HL-60 (cell line): ENCODE results near the gene CNST.
A peak's percentile ranks its signal among the peaks of the same experiment; 100 is the strongest.

Experiments used
- DNase-seq, 2 experiments: peaks; one replicate each; pipeline ENCODE4 v3.0.0-alpha.2; 2010 to 2020; ENCODE audit warnings: low read depth in 1 of 2, low spot score in 1 of 2
- H3K27ac ChIP-seq: fragments of 250-450 bp; sonication (Bioruptor Pico); replicated peaks from 2 replicates; pipeline ENCODE4 v1.5.1; 2020; ENCODE audit warnings: mild to moderate bottlenecking, moderate library complexity
- H3K27me3 ChIP-seq: fragments of 250-450 bp; sonication (Bioruptor Pico); 2 replicates; pipeline ENCODE4 v1.5.1; 2021; ENCODE audit warnings: mild to moderate bottlenecking, moderate library complexity; ENCODE audit not compliant: insufficient read depth, poor library complexity, severe bottlenecking
- H3K4me3 ChIP-seq: replicated peaks from 2 replicates; pipeline ENCODE4 v1.5.1; 2011; ENCODE audit warnings: mild to moderate bottlenecking, control low read depth, low read length; ENCODE audit not compliant: insufficient read depth
- CTCF ChIP-seq: IDR thresholded peaks from one replicate; pipeline ENCODE4 v1.5.1; 2011; ENCODE audit warnings: low read length, control low read depth, inconsistent platforms; ENCODE audit not compliant: insufficient read depth
- GABPA ChIP-seq: IDR thresholded peaks from 2 replicates; pipeline ENCODE4 v1.6.1; 2012; ENCODE audit warnings: low read depth
- POLR2AphosphoS5 ChIP-seq: IDR thresholded peaks from 2 replicates; pipeline ENCODE4 v1.6.1; 2012; ENCODE audit warnings: low read depth
- REST ChIP-seq: IDR thresholded peaks from 2 replicates; pipeline ENCODE4 v1.6.1; 2012; ENCODE audit warnings: low read depth; ENCODE audit not compliant: insufficient replicate concordance
- SPI1 ChIP-seq: IDR thresholded peaks from 2 replicates; pipeline ENCODE4 v1.6.1; 2012; ENCODE audit warnings: low read depth, mild to moderate bottlenecking, borderline replicate concordance

Gene CNST

DNA sequence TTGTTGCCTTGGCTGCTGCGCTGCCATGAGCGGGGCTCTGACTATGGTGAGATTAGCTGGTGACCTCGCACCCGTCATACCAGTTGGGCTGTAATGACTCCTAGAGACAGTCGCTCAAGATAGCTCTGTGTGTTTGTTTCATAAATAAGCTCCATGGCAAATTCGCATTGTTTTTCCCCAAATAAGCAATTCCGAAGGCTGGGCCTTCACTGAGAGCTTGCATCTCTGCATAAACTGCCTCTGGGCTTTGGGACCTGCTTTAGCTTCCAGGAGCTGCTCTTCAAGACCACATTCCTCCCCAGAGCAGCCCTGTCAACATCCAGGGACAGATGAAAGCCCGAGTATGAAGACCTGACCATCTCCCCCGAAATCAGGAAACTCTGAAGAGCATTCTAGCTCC lies 117.3 kb downstream of the CNST start:
- TF ChIP-seq POLR2AphosphoS5 = no peak
- TF ChIP-seq GABPA = no peak
- TF ChIP-seq SPI1 = no peak
- no peak for TF ChIP-seq REST
- TF ChIP-seq CTCF = no peak
- no peak overlapping the region for H3K4me3 ChIP-seq
- DNase-seq = no peak
- no peak overlapping the region for H3K27ac ChIP-seq
- no peaks in the 10 kb centered on the region for H3K27me3 ChIP-seq

GRCh38 chr1:246687002-246687401 lies 120.7 kb downstream of the CNST start:
- no peak for TF ChIP-seq SPI1
- DNase-seq = no peak
- H3K27ac ChIP-seq = no peak overlapping the region
- no peak overlapping the region for H3K4me3 ChIP-seq
- no peaks in the 10 kb centered on the region for H3K27me3 ChIP-seq

- peak; percentile 64 to 76 for DNase-seq
- TF ChIP-seq REST = no peak
- no peak for TF ChIP-seq GABPA
- TF ChIP-seq POLR2AphosphoS5 = no peak
- TF ChIP-seq CTCF = peak; percentile 90
- TF ChIP-seq SPI1 = no peak
- H3K27me3 ChIP-seq = no peaks in the 10 kb centered on the region
- peak overlapping the region; percentile 21; the same call in 1 of the 2 replicates for H3K4me3 ChIP-seq
- H3K27ac ChIP-seq = no peak overlapping the region
These were observed 123.3 kb downstream of the CNST start for GRCh38 chr1:246689409-246690008.

DNA sequence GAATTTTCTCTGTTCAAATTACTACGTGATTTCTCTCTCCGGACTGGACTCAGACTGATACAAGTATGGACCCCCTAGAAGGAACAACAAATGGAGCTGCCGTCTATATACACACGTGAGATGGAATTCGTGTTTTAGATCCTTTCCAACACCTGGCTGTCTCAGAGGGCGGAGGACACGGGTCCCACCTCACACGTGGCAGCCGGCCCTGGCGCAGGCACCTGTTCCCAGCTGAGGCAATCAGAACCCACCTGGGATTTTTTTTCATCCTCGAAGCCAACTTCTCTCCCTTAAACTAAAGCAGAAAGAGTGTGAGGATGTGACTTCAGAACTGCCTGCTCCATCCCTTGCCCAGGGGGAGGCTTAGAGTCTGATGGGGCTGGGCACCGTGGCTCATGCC lies 123.8 kb downstream of the CNST start:
- Histone ChIP-seq H3K27me3 (no peaks in the 10 kb centered on the region), H3K27ac (no peak overlapping the region), H3K4me3 (no peak overlapping the region)
- TF ChIP-seq CTCF (no peak), POLR2AphosphoS5 (no peak), GABPA (no peak), REST (no peak), SPI1 (no peak)
- no peak for DNase-seq
